Activated T-helper 2 cell treated with anti-CD3 and anti-CD28 coated beads, Interferon-gamma antibody, Interleukin-2, Interleukin-4, amounts not matched to agents 10 μg/mL and 5 μg/mL and 100 μg/mL, durations not matched to agents 14 hours and 24 hours and 36 hours (primary cell): Measurements from ENCODE around the gene USP40. TPM values are rescaled to one million over a fixed set of nuclear protein-coding genes. Genes with fewer than 3 reads are reported as not detected.
"Not testable (repeated sequence)": the region's sequence is repeated elsewhere in the genome, so short reads cannot be mapped to it uniquely, and the experiment has no call there.

Experiments
- DNase-seq: peaks from one replicate; pipeline ENCODE4 v3.0.0; 2021; ENCODE audit warnings: low spot score
- H3K27ac Mint-ChIP-seq: one replicate; pipeline ENCODE4 v1.8.0; 2021; ENCODE audit warnings: mixed read lengths
- H3K27me3 Mint-ChIP-seq: one replicate; pipeline ENCODE4 v1.8.0; 2021; ENCODE audit warnings: low read depth, mixed read lengths
- H3K36me3 Mint-ChIP-seq: one replicate; pipeline ENCODE4 v1.8.0; 2021; ENCODE audit warnings: low read depth, mixed read lengths
- H3K4me1 Mint-ChIP-seq: one replicate; pipeline ENCODE4 v1.8.0; 2021; ENCODE audit warnings: low read depth, mixed read lengths
- H3K4me3 Mint-ChIP-seq: one replicate; pipeline ENCODE4 v1.8.0; 2021; ENCODE audit warnings: low read depth, mild to moderate bottlenecking, moderate library complexity, mixed read lengths
- H3K9me3 Mint-ChIP-seq: one replicate; pipeline ENCODE4 v1.8.0; 2021; ENCODE audit warnings: mixed read lengths
- intact Hi-C: fragments of 100-400 bp; cut with micrococcal nuclease; formaldehyde crosslinking; loops from one replicate; pipeline ENCODE4 v1.15.1; 2023
- total RNA-seq: library from RNA; stranded (reverse); gene quantifications from 2 replicates; pipeline ENCODE4 v1.2.3, GENCODE V29; 2022

USP40 gene
- total RNA-seq, 1 donor from 2014 or later: 9.5 TPM

GRCh38 chr2:233584210-233584609 is 17.6 kb upstream of the USP40 start:
- H3K4me3 Mint-ChIP-seq: no peak overlapping the region
- DNase-seq: no peak
- H3K27me3 Mint-ChIP-seq: peaks cover 23% of the 10 kb centered on the region
- H3K4me1 Mint-ChIP-seq: no peaks in the 10 kb centered on the region
- no peak overlapping the region for H3K27ac Mint-ChIP-seq
- intact Hi-C loops: no loop called here
- H3K36me3 Mint-ChIP-seq: no peaks in the 10 kb centered on the region
- H3K9me3 Mint-ChIP-seq: no peaks in the 10 kb centered on the region

GRCh38 chr2:233583217-233583965 is 16.8 kb upstream of the USP40 start:
- DNase-seq, H3K4me3 Mint-ChIP-seq, H3K4me1 Mint-ChIP-seq, intact Hi-C loops, H3K36me3 Mint-ChIP-seq, H3K27ac Mint-ChIP-seq, H3K9me3 Mint-ChIP-seq: not testable (repeated sequence)
- H3K27me3 Mint-ChIP-seq: peaks cover 20% of the 10 kb centered on the region

- H3K36me3 Mint-ChIP-seq, H3K4me3 Mint-ChIP-seq, DNase-seq, H3K27me3 Mint-ChIP-seq, H3K27ac Mint-ChIP-seq, H3K9me3 Mint-ChIP-seq, intact Hi-C loops, H3K4me1 Mint-ChIP-seq: not testable (repeated sequence)
These were observed 10.8 kb upstream of the USP40 start for GRCh38 chr2:233577341-233577740.

GRCh38 chr2:233572468-233572867 is 5.9 kb upstream of the USP40 start:
- H3K36me3 Mint-ChIP-seq: no peaks in the 10 kb centered on the region
- no peaks in the 10 kb centered on the region for H3K4me1 Mint-ChIP-seq
- no peak overlapping the region for H3K27ac Mint-ChIP-seq
- no peak overlapping the region for H3K4me3 Mint-ChIP-seq
- peaks cover 5% of the 10 kb centered on the region for H3K9me3 Mint-ChIP-seq
- no peak for DNase-seq
- peaks cover 35% of the 10 kb centered on the region for H3K27me3 Mint-ChIP-seq
- intact Hi-C loops: no loop called here

GRCh38 chr2:233571462-233571861 is 4.9 kb upstream of the USP40 start:
- Mint-ChIP-seq H3K4me1 (no peaks in the 10 kb centered on the region), H3K36me3 (no peaks in the 10 kb centered on the region), H3K27ac (no peak overlapping the region), H3K4me3 (no peak overlapping the region), H3K9me3 (no peaks in the 10 kb centered on the region), H3K27me3 (peaks cover 35% of the 10 kb centered on the region)
- intact Hi-C loops: no loop called here
- no peak for DNase-seq

- intact Hi-C loops: no loop called here
- Mint-ChIP-seq H3K27me3 (peaks cover 35% of the 10 kb centered on the region), H3K27ac (no peak overlapping the region), H3K4me1 (no peaks in the 10 kb centered on the region), H3K9me3 (no peaks in the 10 kb centered on the region), H3K4me3 (no peak overlapping the region), H3K36me3 (no peaks in the 10 kb centered on the region)
- no peak for DNase-seq
These were observed 4.4 kb upstream of the USP40 start for GRCh38 chr2:233571001-233571400.

GRCh38 chr2:233565685-233566140 is 869 bp downstream of the USP40 start:
- intact Hi-C loops: no loop called here
- peaks cover 3% of the 10 kb centered on the region for H3K36me3 Mint-ChIP-seq
- DNase-seq: no peak
- H3K27ac Mint-ChIP-seq: peak overlapping the region; percentile 87
- peaks cover 3% of the 10 kb centered on the region for H3K4me1 Mint-ChIP-seq
- H3K4me3 Mint-ChIP-seq: peak overlapping the region; percentile 93
- no peaks in the 10 kb centered on the region for H3K9me3 Mint-ChIP-seq
- peaks cover 15% of the 10 kb centered on the region for H3K27me3 Mint-ChIP-seq

GRCh38 chr2:233563663-233564430 is 2.7 kb downstream of the USP40 start:
- no peaks in the 10 kb centered on the region for H3K9me3 Mint-ChIP-seq
- H3K36me3 Mint-ChIP-seq: peaks cover 11% of the 10 kb centered on the region
- no peak for DNase-seq
- intact Hi-C loops: no loop called here
- no peak overlapping the region for H3K4me3 Mint-ChIP-seq
- H3K4me1 Mint-ChIP-seq: peaks cover 3% of the 10 kb centered on the region
- no peak overlapping the region for H3K27ac Mint-ChIP-seq
- H3K27me3 Mint-ChIP-seq: peaks cover 5% of the 10 kb centered on the region

- no peaks in the 10 kb centered on the region for H3K9me3 Mint-ChIP-seq
- H3K4me3 Mint-ChIP-seq: no peak overlapping the region
- H3K27me3 Mint-ChIP-seq: no peaks in the 10 kb centered on the region
- peaks cover 13% of the 10 kb centered on the region for H3K36me3 Mint-ChIP-seq
- DNase-seq: no peak
- intact Hi-C loops: no loop called here
- no peak overlapping the region for H3K27ac Mint-ChIP-seq
- H3K4me1 Mint-ChIP-seq: peaks cover 7% of the 10 kb centered on the region
These were observed 9.5 kb downstream of the USP40 start for GRCh38 chr2:233556881-233557736.

- Mint-ChIP-seq H3K4me1 (peaks cover 7% of the 10 kb centered on the region), H3K27ac (no peak overlapping the region), H3K4me3 (no peak overlapping the region), H3K9me3 (no peaks in the 10 kb centered on the region), H3K36me3 (peaks cover 5% of the 10 kb centered on the region), H3K27me3 (no peaks in the 10 kb centered on the region)
- DNase-seq: no peak
- intact Hi-C loops: no loop called here
These were observed 13.2 kb downstream of the USP40 start for GRCh38 chr2:233553366-233553765.

- no peak for DNase-seq
- no peak overlapping the region for H3K27ac Mint-ChIP-seq
- intact Hi-C loops: no loop called here
- no peak overlapping the region for H3K4me3 Mint-ChIP-seq
- no peaks in the 10 kb centered on the region for H3K27me3 Mint-ChIP-seq
- H3K36me3 Mint-ChIP-seq: peaks cover 5% of the 10 kb centered on the region
- H3K4me1 Mint-ChIP-seq: peaks cover under 1% of the 10 kb centered on the region
- no peaks in the 10 kb centered on the region for H3K9me3 Mint-ChIP-seq
These were observed 15.1 kb downstream of the USP40 start for GRCh38 chr2:233551491-233551890.

- no peak for DNase-seq
- intact Hi-C loops: no loop called here
- no peaks in the 10 kb centered on the region for H3K9me3 Mint-ChIP-seq
- no peak overlapping the region for H3K27ac Mint-ChIP-seq
- H3K36me3 Mint-ChIP-seq: peaks cover 2% of the 10 kb centered on the region
- H3K27me3 Mint-ChIP-seq: no peaks in the 10 kb centered on the region
- H3K4me1 Mint-ChIP-seq: peaks cover 9% of the 10 kb centered on the region
- no peak overlapping the region for H3K4me3 Mint-ChIP-seq
These were observed 19.8 kb downstream of the USP40 start for GRCh38 chr2:233546774-233547173.
